ENCODE results near the gene ZDHHC8. TPM values are rescaled to one million over a fixed set of nuclear protein-coding genes. Genes with fewer than 3 reads are reported as not detected.

ZDHHC8 gene
- total RNA-seq, 2 donors from 2014 or later = 23.4 to 59.7 TPM

DNA sequence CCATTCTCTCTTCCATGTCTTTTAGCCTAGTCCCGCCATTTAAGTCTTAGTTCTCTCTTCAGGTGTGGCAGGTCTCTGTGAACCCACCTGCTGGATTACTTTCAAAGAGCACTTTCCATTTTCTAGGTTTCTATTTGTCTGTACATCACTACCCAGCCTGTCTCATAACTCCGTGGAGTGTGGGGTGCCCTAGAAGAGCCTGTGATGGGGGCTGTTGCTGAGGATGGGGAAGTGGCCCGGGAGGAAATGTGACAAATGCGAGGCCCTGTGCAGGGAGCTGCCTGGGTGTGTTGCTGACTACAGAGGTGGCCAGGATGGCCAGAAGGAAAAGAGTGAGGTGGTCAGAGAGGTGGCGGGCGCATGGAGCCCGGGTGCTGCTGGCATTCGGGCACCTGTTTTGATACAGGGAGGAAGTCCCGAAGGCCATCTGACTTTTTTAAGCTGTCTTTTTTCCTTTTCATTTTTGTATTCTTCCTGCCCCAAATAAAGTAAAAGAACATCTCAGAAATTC lies 40.8 kb upstream of the ZDHHC8 start:
- Mint-ChIP-seq H3K27me3 (no peaks in the 10 kb centered on the region), H3K27ac (peak overlapping the region; percentile 6), H3K4me1 (peaks cover 17% of the 10 kb centered on the region), H3K9me3 (no peaks in the 10 kb centered on the region), H3K4me3 (no peak overlapping the region), H3K36me3 (ENCODE audit: low read depth) (peaks cover 99% of the 10 kb centered on the region)
- ATAC-seq (replicated peaks) = peak; percentile 38

DNA sequence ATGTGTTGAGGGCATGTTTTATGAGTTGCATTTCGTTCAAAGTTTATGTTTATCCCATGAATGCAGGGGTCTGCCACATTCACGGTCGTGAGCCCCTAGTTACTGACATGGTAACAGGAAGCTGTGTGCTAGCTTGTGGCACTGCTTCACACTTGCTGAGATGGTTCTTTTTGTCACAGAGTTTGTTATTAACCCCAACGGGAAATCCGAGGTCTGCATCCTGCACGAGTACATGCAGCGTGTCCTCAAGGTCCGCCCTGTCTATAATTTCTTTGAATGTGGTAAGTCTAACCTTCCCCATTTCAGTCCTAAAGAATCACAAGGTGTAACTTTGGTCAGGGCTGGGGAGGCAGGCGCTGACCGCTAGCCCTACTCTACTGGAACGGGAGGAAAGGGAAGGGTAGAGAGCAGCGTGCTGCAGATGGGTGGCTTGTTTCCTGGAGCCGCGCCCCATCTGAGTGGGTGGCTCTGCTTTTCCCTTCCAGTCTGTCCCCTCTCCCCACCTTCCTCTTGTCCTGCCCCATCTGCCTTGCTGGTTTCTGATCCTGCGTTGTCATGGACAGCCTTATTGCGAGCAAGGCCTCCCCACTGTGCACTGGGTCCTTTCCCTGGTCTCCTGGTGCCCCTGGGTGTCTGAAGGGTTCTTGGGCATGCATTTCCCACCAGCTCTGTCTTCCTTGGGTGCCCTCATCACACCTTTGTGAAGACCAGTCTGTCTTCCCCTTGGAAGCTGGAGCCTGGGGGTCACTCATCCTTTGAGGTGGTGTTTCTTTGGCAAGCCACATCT lies 39.7 kb upstream of the ZDHHC8 start:
- Mint-ChIP-seq H3K36me3 (ENCODE audit: low read depth) (peaks cover 99% of the 10 kb centered on the region), H3K9me3 (no peaks in the 10 kb centered on the region), H3K27me3 (no peaks in the 10 kb centered on the region), H3K4me1 (peaks cover 12% of the 10 kb centered on the region), H3K4me3 (no peak overlapping the region), H3K27ac (no peak overlapping the region)
- ATAC-seq (replicated peaks) = no peak

DNA sequence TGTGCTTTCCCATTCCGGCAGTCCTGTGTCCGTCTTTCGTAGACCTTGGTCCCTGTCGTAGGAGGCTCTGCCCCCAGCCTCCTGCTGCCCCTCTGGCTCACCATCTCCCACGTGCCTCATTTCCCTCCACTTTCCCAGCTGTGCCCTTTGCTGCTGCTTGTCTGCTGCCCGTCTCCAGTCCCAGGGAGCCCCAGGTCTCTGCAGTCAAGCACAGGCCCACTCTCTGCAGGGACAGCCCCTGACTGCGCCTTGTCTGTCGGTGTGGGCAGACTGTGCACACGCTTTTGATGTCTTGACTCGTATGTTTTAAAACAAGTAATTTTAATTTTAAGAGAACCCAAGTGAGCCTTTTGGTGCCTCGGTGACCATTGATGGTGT lies 39.1 kb upstream of the ZDHHC8 start:
- Mint-ChIP-seq H3K36me3 (ENCODE audit: low read depth) (peaks cover 99% of the 10 kb centered on the region), H3K9me3 (no peaks in the 10 kb centered on the region), H3K4me1 (peaks cover 12% of the 10 kb centered on the region), H3K27me3 (no peaks in the 10 kb centered on the region), H3K27ac (no peak overlapping the region), H3K4me3 (no peak overlapping the region)
- ATAC-seq (replicated peaks) = no peak

DNA sequence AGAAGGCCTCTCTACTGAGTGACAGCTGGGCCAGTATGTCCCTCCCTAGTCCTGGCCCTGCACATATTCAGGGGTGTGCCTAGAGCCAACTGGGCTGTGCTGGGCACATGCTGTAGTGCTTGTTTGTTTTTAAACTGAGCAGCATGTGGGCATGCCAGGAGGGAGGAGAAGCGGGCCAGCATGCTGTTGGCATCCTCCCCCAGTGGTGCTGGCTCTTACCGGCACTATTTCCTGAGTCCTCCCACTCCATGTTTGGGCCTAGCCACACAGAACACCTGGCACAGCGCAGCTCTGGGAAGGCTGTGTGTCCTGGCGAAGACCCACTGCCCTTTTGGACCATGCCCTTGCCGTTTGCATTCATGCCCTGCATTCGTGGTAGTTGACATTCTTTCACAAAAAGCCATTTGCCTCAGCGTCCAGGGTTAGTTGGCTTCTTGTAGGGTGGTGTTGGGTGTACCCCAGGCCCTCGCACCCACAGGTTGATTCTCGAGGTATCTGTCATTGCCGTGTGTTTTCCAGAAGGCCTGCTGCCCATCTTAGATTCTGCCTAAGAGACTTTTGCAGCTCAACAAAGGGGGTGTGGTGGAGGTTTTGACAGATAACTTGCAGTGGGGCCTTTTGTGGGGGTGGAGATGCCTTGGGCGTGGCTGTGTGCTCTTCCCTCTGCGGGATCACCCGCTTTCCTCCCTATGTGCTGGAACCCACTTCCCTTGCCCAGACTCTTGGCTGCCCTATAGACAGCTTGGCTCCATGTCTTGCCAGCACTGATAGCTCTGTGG lies 38.0 kb upstream of the ZDHHC8 start:
- ATAC-seq (replicated peaks) = no peak
- Mint-ChIP-seq H3K27ac (peak overlapping the region; percentile 20), H3K4me1 (peaks cover 12% of the 10 kb centered on the region), H3K27me3 (no peaks in the 10 kb centered on the region), H3K9me3 (no peaks in the 10 kb centered on the region), H3K4me3 (no peak overlapping the region), H3K36me3 (ENCODE audit: low read depth) (peaks cover 100% of the 10 kb centered on the region)

DNA sequence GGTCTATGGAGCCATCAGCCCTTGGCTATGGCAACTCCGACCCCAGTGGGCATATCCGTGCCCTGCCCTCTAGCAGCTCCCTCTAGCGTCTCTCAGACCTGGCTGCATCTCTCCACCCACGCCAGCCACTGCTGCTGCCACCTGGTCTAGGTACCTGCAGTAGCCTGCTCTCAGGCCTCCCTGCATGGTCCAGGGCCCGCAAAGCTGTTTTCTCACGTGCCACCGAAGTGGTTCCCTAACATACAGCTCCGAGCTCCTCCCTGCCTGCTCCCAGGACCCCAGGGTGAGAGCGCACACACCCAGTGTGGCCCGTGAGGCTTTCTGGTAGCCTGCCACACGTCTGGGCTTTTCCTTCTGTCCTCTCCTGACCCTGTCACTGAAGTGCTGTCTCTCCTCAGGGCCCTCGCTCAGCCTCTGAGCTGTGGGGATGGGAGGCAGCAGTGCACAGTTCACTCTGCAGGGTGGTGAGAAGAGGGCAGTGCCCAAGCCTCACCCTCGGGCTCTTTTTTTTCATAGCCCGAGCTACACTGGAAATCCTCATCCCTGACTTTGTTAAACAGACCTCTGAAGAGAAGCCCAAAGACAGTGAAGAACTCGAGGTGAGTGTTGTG lies 37.3 kb upstream of the ZDHHC8 start:
- H3K4me1 Mint-ChIP-seq = peaks cover 12% of the 10 kb centered on the region
- H3K27me3 Mint-ChIP-seq = no peaks in the 10 kb centered on the region

DNA sequence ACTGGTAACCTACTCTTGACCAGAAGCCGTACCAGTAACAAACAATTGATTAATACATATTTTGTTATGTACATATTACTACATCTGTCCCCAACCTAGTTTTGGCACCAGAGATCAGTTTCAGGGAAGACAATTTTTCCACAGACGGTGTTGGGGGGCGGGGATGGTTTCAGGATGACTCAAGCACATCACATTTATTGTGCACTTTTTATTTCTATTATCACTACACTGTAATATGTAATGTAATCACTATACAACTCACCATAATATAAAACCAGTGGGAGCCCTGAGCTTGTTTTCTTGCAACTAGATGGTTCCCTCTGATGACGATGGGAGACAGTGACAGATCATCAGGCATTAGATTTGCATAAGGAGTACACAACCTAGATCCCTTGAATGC lies 36.1 kb upstream of the ZDHHC8 start:
- no peaks in the 10 kb centered on the region for H3K9me3 Mint-ChIP-seq
- H3K27ac Mint-ChIP-seq = peak overlapping the region; percentile 80
- peaks cover 12% of the 10 kb centered on the region for H3K4me1 Mint-ChIP-seq
- H3K27me3 Mint-ChIP-seq = no peaks in the 10 kb centered on the region
- peak overlapping the region; percentile 42 for H3K4me3 Mint-ChIP-seq
- peak; percentile 46 for ATAC-seq (replicated peaks)
- H3K36me3 Mint-ChIP-seq (ENCODE audit: low read depth) = peaks cover 99% of the 10 kb centered on the region

More for the DNA sequence above, 37.3 kb upstream of the ZDHHC8 start:
- H3K9me3 Mint-ChIP-seq = no peaks in the 10 kb centered on the region
- H3K36me3 Mint-ChIP-seq (ENCODE audit: low read depth) = peaks cover 100% of the 10 kb centered on the region
- no peak overlapping the region for H3K4me3 Mint-ChIP-seq
- no peak for ATAC-seq (replicated peaks)
- H3K27ac Mint-ChIP-seq = peak overlapping the region; percentile 20

DNA sequence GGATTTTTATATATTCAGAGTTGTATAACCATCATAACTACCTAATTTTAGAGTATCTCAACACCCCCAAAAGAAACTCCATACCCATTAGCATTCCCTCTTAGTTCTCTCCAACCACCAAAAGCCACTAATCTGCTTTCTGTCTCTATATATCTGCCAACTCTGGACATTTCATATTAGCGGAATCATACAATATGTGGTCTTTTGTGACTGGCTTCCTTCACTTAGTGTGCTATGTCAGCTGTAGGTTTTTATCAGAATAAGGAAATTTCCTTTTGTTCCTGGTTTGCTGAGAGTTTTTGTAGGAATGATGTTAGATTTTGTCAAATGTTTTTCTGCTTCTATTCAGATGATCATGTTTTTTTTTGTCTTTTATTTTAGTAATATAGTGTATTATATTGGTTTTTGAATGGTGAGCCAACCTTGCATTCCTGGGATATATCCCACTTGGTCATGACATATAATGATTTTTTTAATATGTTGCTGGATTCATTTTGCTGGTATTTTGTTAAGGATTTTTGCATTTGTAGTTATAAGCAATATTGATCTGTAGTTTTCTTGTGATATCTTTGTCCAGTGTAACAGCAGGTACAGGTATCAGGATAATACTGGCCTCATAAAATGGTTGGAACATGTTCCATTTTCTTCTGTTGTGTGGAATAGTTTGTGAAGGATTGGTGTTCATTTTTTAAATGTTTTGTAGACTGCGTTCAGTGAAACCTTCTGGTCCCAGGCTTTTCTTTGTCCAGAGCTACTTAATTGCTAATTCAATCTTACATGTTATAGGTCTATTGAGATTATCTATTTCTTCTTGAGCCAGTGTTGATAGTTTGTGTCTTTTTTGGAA lies 34.8 kb upstream of the ZDHHC8 start:
- no peaks in the 10 kb centered on the region for H3K9me3 Mint-ChIP-seq
- H3K4me3 Mint-ChIP-seq = no peak overlapping the region
- H3K36me3 Mint-ChIP-seq (ENCODE audit: low read depth) = peaks cover 95% of the 10 kb centered on the region
- ATAC-seq (replicated peaks) = no peak
- peak overlapping the region; percentile 49 for H3K27ac Mint-ChIP-seq
- peaks cover 17% of the 10 kb centered on the region for H3K4me1 Mint-ChIP-seq
- no peaks in the 10 kb centered on the region for H3K27me3 Mint-ChIP-seq

DNA sequence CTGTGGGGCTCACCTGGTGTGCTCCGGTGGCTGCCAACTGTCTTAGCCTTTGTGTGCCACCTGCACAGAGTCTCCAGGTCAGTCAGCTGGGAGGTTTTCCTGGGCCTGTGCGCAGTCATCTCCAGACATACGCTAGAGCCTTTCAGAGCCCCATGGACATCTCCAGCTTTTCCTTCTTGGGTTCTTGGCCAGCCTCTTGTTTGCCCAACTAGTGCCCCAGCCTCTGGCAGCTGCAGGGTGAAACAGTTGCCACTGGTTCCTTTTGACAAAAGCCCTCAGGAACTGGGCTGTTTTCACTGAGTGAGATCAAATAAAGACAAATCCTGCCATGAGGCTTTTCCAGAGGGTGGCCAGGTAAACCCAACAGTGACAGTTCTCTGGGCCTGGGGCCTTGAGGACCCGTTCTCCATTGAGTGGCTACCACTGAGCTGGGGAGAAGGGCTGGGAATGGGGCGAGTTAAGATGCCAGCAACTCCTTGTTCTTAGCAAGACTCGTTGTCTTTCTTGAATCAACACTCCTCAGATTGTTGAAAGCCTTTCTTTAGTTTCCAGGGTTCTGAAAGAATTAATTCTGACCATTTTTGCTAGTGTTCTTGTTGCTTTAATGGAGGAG lies 32.4 kb upstream of the ZDHHC8 start:
- Mint-ChIP-seq H3K9me3 (no peaks in the 10 kb centered on the region), H3K4me3 (peak overlapping the region; percentile 81), H3K4me1 (peaks cover 22% of the 10 kb centered on the region), H3K27me3 (no peaks in the 10 kb centered on the region), H3K36me3 (ENCODE audit: low read depth) (peaks cover 91% of the 10 kb centered on the region), H3K27ac (peak overlapping the region; percentile 87)
- ATAC-seq (replicated peaks) = no peak

DNA sequence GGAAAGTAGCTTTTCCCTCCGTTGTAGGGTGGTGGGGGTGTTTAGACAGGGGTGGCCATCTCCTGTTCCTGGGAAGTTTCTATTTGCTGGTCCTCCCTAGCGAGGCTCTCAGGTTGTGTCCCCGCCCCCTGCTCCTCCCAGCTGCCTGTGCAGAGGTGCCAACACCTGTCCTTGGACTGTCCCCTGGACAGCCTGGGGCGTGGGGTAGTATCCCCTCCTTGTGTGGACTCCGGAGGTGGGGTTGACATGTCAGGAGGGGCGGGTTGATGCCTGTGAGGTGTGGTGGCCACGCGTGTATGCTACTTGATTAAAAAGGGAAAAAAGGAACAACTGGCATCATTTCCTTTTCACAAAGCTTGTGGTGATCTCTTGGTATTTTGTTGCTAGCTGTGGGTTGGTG lies 30.0 kb upstream of the ZDHHC8 start:
- H3K4me3 Mint-ChIP-seq = peak overlapping the region; percentile 81
- no peaks in the 10 kb centered on the region for H3K9me3 Mint-ChIP-seq
- H3K27me3 Mint-ChIP-seq = no peaks in the 10 kb centered on the region
- H3K36me3 Mint-ChIP-seq (ENCODE audit: low read depth) = peaks cover 86% of the 10 kb centered on the region
- H3K4me1 Mint-ChIP-seq = peaks cover 16% of the 10 kb centered on the region
- ATAC-seq (replicated peaks) = no peak
- H3K27ac Mint-ChIP-seq = peak overlapping the region; percentile 87

DNA sequence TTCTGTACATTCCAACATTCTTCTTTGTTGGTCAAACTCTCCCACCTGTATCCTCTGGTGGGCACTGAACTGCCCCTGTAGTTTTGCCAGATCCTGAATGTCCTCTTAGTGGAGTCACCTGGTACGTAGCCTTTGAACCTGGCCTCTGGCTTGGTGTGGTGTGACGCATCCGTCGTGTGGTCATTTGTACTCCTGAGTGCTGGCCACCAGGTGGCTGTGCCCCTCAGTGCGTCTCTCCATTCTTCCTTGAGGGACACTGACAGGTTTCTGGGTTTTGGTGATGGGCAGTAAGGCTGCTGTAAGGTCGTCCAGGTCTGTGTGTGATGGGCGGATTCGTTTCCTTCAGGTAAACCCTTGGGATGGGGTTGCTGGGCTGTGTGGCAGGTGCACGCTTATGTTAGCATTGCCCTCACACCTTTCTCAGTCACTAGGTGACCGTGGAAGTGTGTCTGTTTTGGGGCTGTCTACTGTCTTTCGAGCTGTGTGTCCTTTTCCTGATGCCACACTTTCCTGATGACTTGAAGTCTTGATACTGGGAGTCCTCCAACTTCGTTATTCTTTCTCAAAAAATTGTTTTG lies 29.3 kb upstream of the ZDHHC8 start:
- Mint-ChIP-seq H3K27ac (peak overlapping the region; percentile 69), H3K9me3 (no peaks in the 10 kb centered on the region), H3K27me3 (no peaks in the 10 kb centered on the region), H3K36me3 (ENCODE audit: low read depth) (peaks cover 85% of the 10 kb centered on the region), H3K4me1 (peaks cover 16% of the 10 kb centered on the region), H3K4me3 (peak overlapping the region; percentile 81)
- ATAC-seq (replicated peaks) = no peak

DNA sequence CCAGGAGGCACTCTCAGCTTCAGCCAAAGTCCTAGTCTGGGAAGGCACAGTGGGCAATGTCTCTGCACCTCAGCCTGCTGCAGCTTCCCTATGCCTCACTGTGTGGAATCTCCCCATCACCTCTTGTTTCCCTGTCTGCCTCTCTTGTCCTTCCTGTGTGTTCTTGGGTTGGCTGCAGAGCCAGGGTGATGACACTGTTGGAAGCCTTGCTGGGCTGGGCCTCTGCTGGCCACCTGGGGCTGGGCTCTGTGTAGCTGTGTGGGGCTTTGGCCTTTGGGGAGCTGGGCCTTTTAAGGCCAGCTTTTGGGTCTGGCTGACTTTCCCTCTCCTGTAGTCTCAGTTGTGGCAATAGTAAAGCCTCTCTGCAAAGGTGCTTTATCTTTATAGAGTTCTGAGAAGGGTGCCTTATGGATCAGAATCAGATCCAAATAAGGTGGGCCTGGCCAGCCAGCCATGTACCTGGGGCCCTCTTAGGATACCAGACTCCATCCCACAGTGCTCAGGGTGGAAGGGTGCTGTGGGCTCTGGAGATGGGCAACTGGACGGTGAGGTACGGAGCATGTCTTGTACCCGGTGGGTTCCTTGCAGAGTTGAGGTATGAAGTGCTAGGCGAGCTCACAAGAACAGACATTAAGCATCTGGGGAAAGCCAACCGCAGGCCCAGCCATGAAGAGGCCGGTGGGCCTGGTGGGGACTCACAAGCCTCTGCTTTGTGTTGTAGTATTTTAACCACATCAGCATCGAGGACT lies 26.0 kb upstream of the ZDHHC8 start:
- H3K4me1 Mint-ChIP-seq = peaks cover 11% of the 10 kb centered on the region
- H3K9me3 Mint-ChIP-seq = no peaks in the 10 kb centered on the region
- H3K27ac Mint-ChIP-seq = peak overlapping the region; percentile 25

DNA sequence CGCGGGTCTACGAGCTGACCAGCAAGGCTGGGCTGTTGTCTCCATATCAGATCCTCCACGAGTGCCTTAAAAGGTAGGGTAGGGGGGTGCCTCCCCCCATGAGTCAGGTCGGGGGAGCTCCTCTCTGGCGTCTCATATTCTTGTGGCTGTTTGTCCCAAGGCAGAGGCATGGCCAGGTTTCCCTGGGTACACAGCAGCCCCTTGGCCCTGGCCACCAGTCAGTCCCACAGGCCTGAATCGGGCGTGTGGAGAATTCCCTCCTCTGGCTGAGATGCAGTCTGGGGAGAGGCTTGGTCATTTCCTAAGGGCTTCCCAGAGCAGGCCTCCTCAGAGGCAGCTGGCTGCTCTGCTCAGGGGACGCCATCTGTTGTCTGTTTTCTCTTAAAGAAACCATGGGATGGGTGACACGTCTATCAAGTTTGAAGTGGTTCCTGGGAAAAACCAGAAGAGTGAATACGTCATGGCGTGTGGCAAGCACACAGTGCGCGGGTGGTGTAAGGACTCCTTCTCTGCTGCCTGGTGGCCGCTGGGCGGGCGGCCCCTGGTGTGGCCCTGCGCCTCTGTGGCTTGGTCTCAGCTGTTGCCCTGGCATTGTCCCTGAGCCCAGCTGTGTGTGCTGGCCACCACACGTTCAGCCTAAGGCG lies 25.3 kb upstream of the ZDHHC8 start:
- Mint-ChIP-seq H3K4me3 (no peak overlapping the region), H3K36me3 (ENCODE audit: low read depth) (peaks cover 83% of the 10 kb centered on the region), H3K27ac (no peak overlapping the region), H3K27me3 (no peaks in the 10 kb centered on the region), H3K4me1 (peaks cover 5% of the 10 kb centered on the region), H3K9me3 (no peaks in the 10 kb centered on the region)
- no peak for ATAC-seq (replicated peaks)

More for the DNA sequence above, 26.0 kb upstream of the ZDHHC8 start:
- Mint-ChIP-seq H3K4me3 (no peak overlapping the region), H3K36me3 (ENCODE audit: low read depth) (peaks cover 83% of the 10 kb centered on the region), H3K27me3 (no peaks in the 10 kb centered on the region)
- no peak for ATAC-seq (replicated peaks)

Data from activated T-helper 17 cell treated with anti-CD3 and anti-CD28 coated beads, Interleukin-2, amount 50 U/mL, for 72 hours (primary cell).